ENCODE data around the gene INPP5E. TPM values are rescaled to one million over a fixed set of nuclear protein-coding genes. Genes with fewer than 3 reads are reported as not detected.

INPP5E gene
- total and polyA plus RNA-seq, 2 donors (not counting 1 experiment from before 2014, with no cell fraction given) = 31.0 to 33.1 TPM

- Mint-ChIP-seq H3K9me3 (ENCODE audit: insufficient read depth) (no peaks in the 10 kb centered on the region), H3K27ac (no peak overlapping the region), H3K4me1 (no peaks in the 10 kb centered on the region), H3K4me3 (no peak overlapping the region), H3K27me3 (no peaks in the 10 kb centered on the region)
- Histone ChIP-seq H3K4me1 (ENCODE audit: control insufficient read depth in 2 of 2, insufficient read depth in 2 of 2, low read length in 2 of 2) (no peaks in the 10 kb centered on the region), H3K9ac (ENCODE audit: low read length) (no peak overlapping the region), H3K79me2 (ENCODE audit: control insufficient read depth, insufficient read depth, low read length) (peaks cover 15% of the 10 kb centered on the region), H3K36me3 (replicated peaks in 1 of 2; ENCODE audit: control extremely low read depth in 1 of 2, control insufficient read depth in 1 of 2, extremely low read depth in 1 of 2, insufficient read depth in 2 of 2, low read length in 1 of 2) (peaks cover 0 to 80% of the 10 kb centered on the region in 2 experiments), H3K27ac (ENCODE audit: low read length in 2 of 2) (no peak overlapping the region), H4K20me1 (ENCODE audit: control insufficient read depth, insufficient read depth, low read length, poor library complexity, severe bottlenecking) (peaks cover 21% of the 10 kb centered on the region), H3K4me2 (replicated peaks; ENCODE audit: low read depth, low read length, poor library complexity, severe bottlenecking) (no peak overlapping the region), H2AFZ (ENCODE audit: insufficient read depth, low read depth, low read length, poor library complexity, severe bottlenecking) (no peak overlapping the region), H3K4me3 (ENCODE audit: control extremely low read depth in 1 of 5, extremely low read depth in 1 of 5, insufficient read depth in 1 of 5, low read depth in 2 of 5, low read length in 4 of 5) (no peak overlapping the region), H3K27me3 (replicated peaks in 1 of 4; ENCODE audit: control extremely low read depth in 1 of 4, control insufficient read depth in 3 of 4, insufficient read depth in 4 of 4, low read length in 3 of 4) (no peaks in the 10 kb centered on the region), H3K9me3 (ENCODE audit: control extremely low read depth in 1 of 3, control insufficient read depth in 2 of 3, insufficient read depth in 1 of 3, low read length in 2 of 3) (no peaks in the 10 kb centered on the region)
- DNase-seq (no peak), ATAC-seq (ENCODE audit: low read depth) (no peak)
- ChIA-PET CTCF (no interaction called here), POLR2A (no interaction called here)
- intact Hi-C loops (cut with micrococcal nuclease) = no loop called here
- WGBS (ENCODE audit: insufficient coverage) = 98% methylated on average over 24 of the region's 25 CpGs
- TF ChIP-seq EZH2 (IDR thresholded peaks at IDR 0.05; ENCODE audit: borderline replicate concordance, insufficient read depth, low read depth, low read length, poor library complexity, severe bottlenecking) (no peak), CTCF (IDR thresholded peaks at IDR 0.05) (no peak)
Measured at GRCh38 chr9:136454026-136454796, 14.6 kb upstream of the INPP5E start.

DNA sequence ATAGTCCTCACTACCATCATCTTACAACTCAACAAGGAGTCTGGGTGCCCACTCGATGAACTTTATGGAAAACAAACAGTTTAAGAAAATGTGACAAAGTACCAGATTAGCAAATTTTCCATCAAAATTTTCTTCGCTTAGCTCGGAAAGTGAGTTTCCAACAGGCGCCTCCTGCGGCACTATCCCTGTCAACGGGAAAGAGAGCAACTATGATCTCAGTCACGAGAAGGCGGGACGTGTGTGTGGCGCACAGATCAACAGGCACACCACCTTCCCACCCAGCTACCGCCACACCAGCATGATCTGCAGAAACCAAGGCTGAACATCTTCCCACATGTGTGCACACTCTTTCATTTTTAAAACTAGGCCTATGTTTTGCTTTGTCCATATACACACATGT is 13.7 kb upstream of the INPP5E start:
- Histone ChIP-seq H3K9ac (ENCODE audit: low read length) (no peak overlapping the region), H3K9me3 (ENCODE audit: control extremely low read depth in 1 of 3, control insufficient read depth in 2 of 3, insufficient read depth in 1 of 3, low read length in 2 of 3) (no peaks in the 10 kb centered on the region), H3K27me3 (replicated peaks in 1 of 4; ENCODE audit: control extremely low read depth in 1 of 4, control insufficient read depth in 3 of 4, insufficient read depth in 4 of 4, low read length in 3 of 4) (no peaks in the 10 kb centered on the region), H3K27ac (ENCODE audit: low read length in 2 of 2) (no peak overlapping the region), H3K4me1 (ENCODE audit: control insufficient read depth in 2 of 2, insufficient read depth in 2 of 2, low read length in 2 of 2) (no peaks in the 10 kb centered on the region), H3K79me2 (ENCODE audit: control insufficient read depth, insufficient read depth, low read length) (peaks cover 15% of the 10 kb centered on the region), H3K4me2 (replicated peaks; ENCODE audit: low read depth, low read length, poor library complexity, severe bottlenecking) (no peak overlapping the region), H3K36me3 (replicated peaks in 1 of 2; ENCODE audit: control extremely low read depth in 1 of 2, control insufficient read depth in 1 of 2, extremely low read depth in 1 of 2, insufficient read depth in 2 of 2, low read length in 1 of 2) (peaks cover 4 to 79% of the 10 kb centered on the region in 2 experiments), H2AFZ (ENCODE audit: insufficient read depth, low read depth, low read length, poor library complexity, severe bottlenecking) (no peak overlapping the region), H4K20me1 (ENCODE audit: control insufficient read depth, insufficient read depth, low read length, poor library complexity, severe bottlenecking) (peaks cover 15% of the 10 kb centered on the region), H3K4me3 (ENCODE audit: control extremely low read depth in 1 of 5, extremely low read depth in 1 of 5, insufficient read depth in 1 of 5, low read depth in 2 of 5, low read length in 4 of 5) (no peak overlapping the region)
- Mint-ChIP-seq H3K27me3 (no peaks in the 10 kb centered on the region), H3K9me3 (ENCODE audit: insufficient read depth) (no peaks in the 10 kb centered on the region), H3K27ac (no peak overlapping the region), H3K4me1 (no peaks in the 10 kb centered on the region), H3K4me3 (no peak overlapping the region)
- intact Hi-C loops (cut with micrococcal nuclease) = no loop called here
- POLR2A ChIA-PET = no interaction called here
- DNase-seq = no peak
- no peak for TF ChIP-seq EZH2 (IDR thresholded peaks at IDR 0.05; ENCODE audit: borderline replicate concordance, insufficient read depth, low read depth, low read length, poor library complexity, severe bottlenecking)
- TF ChIP-seq CTCF (IDR thresholded peaks at IDR 0.05) = no peak
- CTCF ChIA-PET = interaction anchor here (0.7 kb wide), 1 partner anchor 588 kb away, joined by 4 read pairs; no protein-coding TSS in a partner anchor
- WGBS (ENCODE audit: insufficient coverage) = 98% methylated on average over 11 of the region's 11 CpGs
- ATAC-seq (ENCODE audit: low read depth) = no peak
